HG02943 (cell line): Measurements from ENCODE around the gene PMS2.
"Not testable (repeated sequence)": the region's sequence is repeated elsewhere in the genome, so short reads cannot be mapped to it uniquely, and the experiment has no call there.

Experiments used
- ATAC-seq: cut with Tn5 transposase; IDR thresholded peaks from one replicate; pipeline ENCODE4 v1.9.1; 2021; ENCODE audit warnings: mild to moderate bottlenecking, low read depth, moderate library complexity; ENCODE audit not compliant: unreplicated experiment

The PMS2 gene

DNA sequence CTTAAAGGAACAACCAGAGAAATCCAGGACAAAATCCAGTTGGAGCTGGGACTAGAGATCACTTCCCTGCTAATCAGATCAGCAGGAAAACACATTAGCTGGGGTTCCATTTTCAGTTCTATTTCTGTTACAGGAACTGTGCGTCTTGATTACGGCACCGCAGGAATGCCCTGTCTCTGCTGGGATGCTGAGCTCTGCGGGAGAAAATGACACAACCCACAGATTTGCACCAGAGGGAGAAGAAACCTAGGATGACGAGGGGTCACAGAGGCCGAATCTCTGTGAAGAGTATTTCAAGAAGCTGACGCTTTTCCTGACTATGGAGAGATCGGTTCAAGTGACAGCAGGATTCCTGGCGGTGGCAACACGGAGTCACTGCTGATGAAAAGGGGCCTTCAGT, 78.6 kb downstream of the PMS2 start:
- not testable (repeated sequence) for ATAC-seq

GRCh38 chr7:5926263-5926870, 82.5 kb downstream of the PMS2 start:
- ATAC-seq: not testable (repeated sequence)

DNA sequence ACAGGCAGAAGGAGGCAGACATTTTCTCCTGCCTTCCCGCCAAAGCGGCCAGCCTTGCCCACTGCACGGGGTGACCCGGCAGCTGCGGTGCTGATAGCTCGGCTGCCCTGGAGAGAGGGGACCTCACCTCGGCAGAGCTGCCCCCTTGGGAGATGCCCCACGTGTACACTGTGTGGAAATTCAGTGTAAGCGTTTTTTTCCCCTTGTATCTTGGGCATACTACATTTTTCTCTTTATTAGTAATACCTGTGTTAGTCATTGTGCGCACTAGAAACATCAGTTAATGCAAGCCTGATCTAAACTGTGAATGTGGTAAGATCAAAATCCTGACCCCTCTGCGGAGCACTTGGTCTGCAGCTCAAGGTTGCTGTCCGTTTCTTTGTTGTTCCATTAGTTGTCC, 84.2 kb downstream of the PMS2 start:
- not testable (repeated sequence) for ATAC-seq

- ATAC-seq: not testable (repeated sequence)
These were observed 84.7 kb downstream of the PMS2 start for GRCh38 chr7:5924180-5924579.
